Measurements from ENCODE around the gene ADAM10.

GRCh38 chr15:58639002-58639756 lies 110.3 kb downstream of the ADAM10 start:
- TF ChIP-seq CTCF (optimal IDR thresholded peaks at IDR 0.05 in 1 of 3, IDR thresholded peaks at IDR 0.05 in 1 of 3, conservative IDR thresholded peaks at IDR 0.05 in 1 of 3; ENCODE audit: extremely low read depth in 1 of 3, insufficient read depth in 2 of 3, low read length in 3 of 3) (no peak), EZH2 (IDR thresholded peaks at IDR 0.05; ENCODE audit: low read length) (no peak)
